ENCODE results near the gene LRRD1. TPM values are rescaled to one million over a fixed set of nuclear protein-coding genes. Genes with fewer than 3 reads are reported as not detected.

Gene LRRD1
- total RNA-seq, 2 donors from 2014 or later: not detected

DNA sequence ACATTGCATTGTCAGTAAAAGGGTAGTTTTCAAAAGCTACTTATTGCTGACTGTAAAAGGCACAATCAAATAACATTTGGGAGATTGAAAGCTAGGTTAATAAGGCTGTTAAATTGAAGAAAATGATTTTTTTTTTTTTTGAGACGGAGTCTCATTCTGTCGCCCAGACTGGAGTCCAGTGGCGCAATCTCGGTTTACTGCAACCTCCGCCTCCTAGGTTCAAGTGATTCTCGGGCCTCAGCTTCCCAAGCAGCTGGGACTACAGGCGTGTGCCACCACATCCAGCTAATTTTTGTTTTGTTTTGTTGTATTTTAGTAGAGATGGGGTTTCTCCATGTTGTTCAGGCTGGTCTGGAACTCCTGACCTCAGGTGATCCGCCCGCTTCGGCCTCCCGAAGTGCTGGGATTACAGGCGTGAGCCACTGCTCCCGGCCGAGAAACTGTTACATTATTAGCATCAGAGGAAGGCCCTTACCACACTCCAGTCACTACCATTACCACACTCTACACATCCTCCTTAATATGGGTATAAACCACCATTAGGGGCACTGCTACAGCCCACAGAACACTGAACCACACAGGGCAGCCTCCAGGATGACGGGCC, 45.7 kb downstream of the LRRD1 start:
- 31 to 33% methylated on average over 15 of the region's 15 CpGs for WGBS, 2 donors
- TF ChIP-seq, protein P1, sequence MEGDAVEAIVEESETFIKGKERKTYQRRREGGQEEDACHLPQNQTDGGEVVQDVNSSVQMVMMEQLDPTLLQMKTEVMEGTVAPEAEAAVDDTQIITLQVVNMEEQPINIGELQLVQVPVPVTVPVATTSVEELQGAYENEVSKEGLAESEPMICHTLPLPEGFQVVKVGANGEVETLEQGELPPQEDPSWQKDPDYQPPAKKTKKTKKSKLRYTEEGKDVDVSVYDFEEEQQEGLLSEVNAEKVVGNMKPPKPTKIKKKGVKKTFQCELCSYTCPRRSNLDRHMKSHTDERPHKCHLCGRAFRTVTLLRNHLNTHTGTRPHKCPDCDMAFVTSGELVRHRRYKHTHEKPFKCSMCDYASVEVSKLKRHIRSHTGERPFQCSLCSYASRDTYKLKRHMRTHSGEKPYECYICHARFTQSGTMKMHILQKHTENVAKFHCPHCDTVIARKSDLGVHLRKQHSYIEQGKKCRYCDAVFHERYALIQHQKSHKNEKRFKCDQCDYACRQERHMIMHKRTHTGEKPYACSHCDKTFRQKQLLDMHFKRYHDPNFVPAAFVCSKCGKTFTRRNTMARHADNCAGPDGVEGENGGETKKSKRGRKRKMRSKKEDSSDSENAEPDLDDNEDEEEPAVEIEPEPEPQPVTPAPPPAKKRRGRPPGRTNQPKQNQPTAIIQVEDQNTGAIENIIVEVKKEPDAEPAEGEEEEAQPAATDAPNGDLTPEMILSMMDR (IDR thresholded peaks at IDR 0.05): no peak
- no peak for TF ChIP-seq POLR2A (IDR thresholded peaks at IDR 0.05)

DNA sequence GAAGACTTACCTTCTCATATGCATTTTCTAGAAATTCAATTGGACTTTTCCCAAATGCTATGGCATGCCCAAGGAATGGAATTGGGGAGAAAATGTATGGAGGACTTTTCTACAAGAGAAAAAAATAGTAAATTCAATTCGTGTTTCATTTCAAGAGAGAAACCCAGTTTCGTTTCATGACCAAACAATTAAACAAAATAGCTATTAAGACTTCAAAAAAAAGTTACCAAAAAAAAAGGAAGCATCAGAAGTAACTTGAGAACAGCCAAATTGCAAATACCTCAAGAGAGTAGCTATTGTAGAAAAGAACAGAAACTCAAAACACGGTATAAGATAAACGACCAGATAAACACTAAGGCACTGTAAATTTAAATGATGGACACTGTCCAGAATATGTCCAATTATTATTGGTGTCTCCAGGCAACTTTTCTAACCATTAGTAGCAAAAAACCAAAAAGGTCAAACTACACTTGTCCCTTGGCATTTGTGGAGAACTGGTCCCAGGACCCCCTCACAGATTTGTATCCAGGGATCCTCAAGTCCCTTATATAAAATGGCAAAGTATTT, 47.1 kb downstream of the LRRD1 start:
- ATAC-seq (no peak), DNase-seq (no peak)
- no peaks in the 10 kb centered on the region for H3K9me3 ChIP-seq
- H3K36me3 ChIP-seq (replicated peaks in 1 of 2; ENCODE audit: insufficient read depth in 1 of 2, low read depth in 2 of 2): peaks cover 0 to 3% of the 10 kb centered on the region in 2 donors
- TF ChIP-seq, protein P1 (IDR thresholded peaks at IDR 0.05): no peak
- no peak for TF ChIP-seq POLR2A (IDR thresholded peaks at IDR 0.05)
- no peak overlapping the region for H3K27ac ChIP-seq
- 47 to 53% methylated on average over 4 of the region's 4 CpGs for WGBS, 2 donors
- intact Hi-C loops (cut with DNase I): no loop called here
- H3K4me1 ChIP-seq: peaks cover 24% of the 10 kb centered on the region
- no peaks in the 10 kb centered on the region for H3K27me3 ChIP-seq
- H3K4me3 ChIP-seq: no peak overlapping the region

More for the DNA sequence above, 45.7 kb downstream of the LRRD1 start:
- Histone ChIP-seq H3K9me3 (no peaks in the 10 kb centered on the region), H3K27ac (peak overlapping the region; percentile 93 to 99 (median 97)), H3K36me3 (replicated peaks in 1 of 2; ENCODE audit: insufficient read depth in 1 of 2, low read depth in 2 of 2) (peaks cover 0 to 3% of the 10 kb centered on the region in 2 donors), H3K27me3 (no peaks in the 10 kb centered on the region), H3K4me1 (peaks cover 24% of the 10 kb centered on the region), H3K4me3 (peak overlapping the region; percentile 69 to 95)
- DNase-seq (no peak), ATAC-seq (no peak)
- intact Hi-C loops (cut with DNase I): no loop called here

DNA sequence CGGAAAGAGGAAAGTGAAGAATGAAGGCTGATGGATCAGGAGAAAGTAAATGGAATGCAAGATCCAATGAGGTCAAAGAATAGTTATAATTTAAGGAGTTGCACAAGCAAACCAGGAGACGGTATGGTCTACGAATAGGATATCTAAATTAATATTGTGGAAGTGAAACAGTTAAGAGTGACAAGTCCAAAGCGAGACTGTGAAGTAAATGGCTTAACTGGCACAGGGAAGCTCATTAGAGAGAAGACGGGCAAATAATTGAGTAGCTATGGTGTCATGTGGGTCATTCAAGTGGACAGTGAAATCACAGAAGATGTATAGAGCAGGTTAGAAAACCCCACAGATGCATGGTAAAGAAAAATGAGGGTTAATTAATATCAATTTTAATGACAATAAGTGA, 47.8 kb downstream of the LRRD1 start:
- WGBS, 2 donors: 87 to 88% methylated on average over 5 of the region's 5 CpGs
- ATAC-seq (no peak), DNase-seq (no peak)
- no peak overlapping the region for H3K27ac ChIP-seq
- H3K27me3 ChIP-seq: no peaks in the 10 kb centered on the region
- no peaks in the 10 kb centered on the region for H3K9me3 ChIP-seq
- H3K4me3 ChIP-seq: no peak overlapping the region
- H3K4me1 ChIP-seq: peaks cover 24% of the 10 kb centered on the region
- intact Hi-C loops (cut with DNase I): no loop called here
- H3K36me3 ChIP-seq (replicated peaks in 1 of 2; ENCODE audit: insufficient read depth in 1 of 2, low read depth in 2 of 2): peaks cover 0 to 3% of the 10 kb centered on the region in 2 donors
- TF ChIP-seq, protein P1 (IDR thresholded peaks at IDR 0.05): no peak
- TF ChIP-seq POLR2A (IDR thresholded peaks at IDR 0.05): no peak

DNA sequence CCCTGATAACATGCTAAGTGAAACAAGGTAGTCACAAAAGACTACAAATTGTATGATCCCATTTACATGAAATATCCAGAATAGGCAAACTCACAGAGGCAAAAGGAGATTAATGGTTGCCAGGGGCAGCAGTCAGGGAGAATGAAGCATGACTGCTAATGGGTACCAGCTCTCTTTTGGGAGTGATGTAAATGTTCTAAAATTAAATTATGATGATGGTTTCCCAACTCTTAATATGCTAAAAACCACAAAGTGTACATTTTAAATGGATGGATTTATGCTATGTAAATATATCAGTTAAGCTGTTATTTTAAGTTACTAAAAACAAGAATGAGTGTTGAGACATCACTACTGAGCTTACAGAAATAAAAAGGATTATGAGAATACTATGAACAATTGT, 57.3 kb downstream of the LRRD1 start:
- intact Hi-C loops (cut with DNase I): no loop called here
- no peak for ATAC-seq
- Histone ChIP-seq H3K27ac (no peak overlapping the region), H3K36me3 (replicated peaks in 1 of 2; ENCODE audit: insufficient read depth in 1 of 2, low read depth in 2 of 2) (peaks cover 0 to 12% of the 10 kb centered on the region in 2 donors), H3K27me3 (no peaks in the 10 kb centered on the region), H3K4me3 (no peak overlapping the region), H3K4me1 (peaks cover 7% of the 10 kb centered on the region), H3K9me3 (no peaks in the 10 kb centered on the region)
- DNase-seq: no peak
- TF ChIP-seq POLR2A (IDR thresholded peaks at IDR 0.05): no peak
- TF ChIP-seq, protein P1 (IDR thresholded peaks at IDR 0.05): no peak

Data from body of pancreas (tissue), 4 donors.